OCI-LY3 (cell line): ENCODE measurements around the gene PLEKHD1.

Experiments
- CTCF ChIP-seq: fragments of 200-600, 300-600 bp; sonication (generic); IDR thresholded peaks from 2 replicates; pipeline ENCODE4 v1.5.1; 2014; ENCODE audit warnings: antibody characterized with exemption, low read length, low read depth
- EZH2phosphoT487 ChIP-seq: fragments of 200-600 bp; shearing (Covaris generic); IDR thresholded peaks from 2 replicates; pipeline ENCODE4 v1.6.1; 2018; ENCODE audit warnings: antibody characterized with exemption, mixed run types, low read depth

GRCh38 chr14:69489495-69489894 lies 5.0 kb downstream of the PLEKHD1 start:
- TF ChIP-seq CTCF (no peak), EZH2phosphoT487 (no peak)
